ENCODE data around the gene LSAMP.

DNA sequence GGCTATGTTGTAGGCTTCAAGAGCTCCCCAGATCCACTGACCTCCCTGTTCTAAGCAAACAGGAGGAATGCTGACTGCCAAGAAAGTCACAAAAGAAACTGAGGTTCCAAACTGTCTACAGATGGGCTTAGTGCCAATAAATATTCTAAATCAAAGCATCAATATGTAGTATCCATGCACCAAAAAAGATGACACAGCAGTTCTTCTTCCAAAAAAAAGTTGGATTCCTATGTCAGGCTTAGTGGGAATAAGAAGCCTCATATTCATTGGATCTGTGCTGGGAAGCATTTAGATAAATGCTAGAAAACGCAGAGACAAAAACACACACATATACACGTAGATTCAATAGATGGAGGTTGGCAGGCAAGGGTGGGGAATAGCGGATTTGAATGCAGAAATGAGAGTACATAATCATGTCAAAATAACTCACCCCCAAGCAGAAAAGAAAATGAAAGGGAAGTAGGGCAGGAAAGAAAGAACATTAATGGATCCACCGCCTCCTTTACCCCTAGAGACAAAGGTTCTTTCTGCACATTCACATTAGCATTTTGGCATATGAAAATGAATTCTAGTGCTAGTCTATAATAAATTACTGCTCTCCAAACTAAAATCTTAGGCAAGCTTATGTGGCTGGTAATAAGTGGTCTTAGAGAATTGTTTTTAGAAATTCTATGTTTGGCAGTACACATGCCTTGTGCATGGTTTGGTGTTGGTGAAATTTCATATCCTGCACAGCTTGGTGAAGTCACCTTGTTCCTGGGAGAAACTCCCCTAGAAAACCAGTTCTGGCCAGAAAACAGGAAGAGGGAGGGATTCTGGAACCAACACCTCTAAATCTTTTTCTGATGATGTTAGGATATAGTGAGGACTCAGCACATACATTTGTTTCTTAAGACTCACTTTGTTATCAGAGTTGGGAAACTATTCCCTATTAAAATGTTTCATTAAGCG lies 283.4 kb downstream of the LSAMP start:
- no peak for TF ChIP-seq EZH2phosphoT487 (IDR thresholded peaks at IDR 0.05; ENCODE audit: low read depth)
- TF ChIP-seq, protein P1, sequence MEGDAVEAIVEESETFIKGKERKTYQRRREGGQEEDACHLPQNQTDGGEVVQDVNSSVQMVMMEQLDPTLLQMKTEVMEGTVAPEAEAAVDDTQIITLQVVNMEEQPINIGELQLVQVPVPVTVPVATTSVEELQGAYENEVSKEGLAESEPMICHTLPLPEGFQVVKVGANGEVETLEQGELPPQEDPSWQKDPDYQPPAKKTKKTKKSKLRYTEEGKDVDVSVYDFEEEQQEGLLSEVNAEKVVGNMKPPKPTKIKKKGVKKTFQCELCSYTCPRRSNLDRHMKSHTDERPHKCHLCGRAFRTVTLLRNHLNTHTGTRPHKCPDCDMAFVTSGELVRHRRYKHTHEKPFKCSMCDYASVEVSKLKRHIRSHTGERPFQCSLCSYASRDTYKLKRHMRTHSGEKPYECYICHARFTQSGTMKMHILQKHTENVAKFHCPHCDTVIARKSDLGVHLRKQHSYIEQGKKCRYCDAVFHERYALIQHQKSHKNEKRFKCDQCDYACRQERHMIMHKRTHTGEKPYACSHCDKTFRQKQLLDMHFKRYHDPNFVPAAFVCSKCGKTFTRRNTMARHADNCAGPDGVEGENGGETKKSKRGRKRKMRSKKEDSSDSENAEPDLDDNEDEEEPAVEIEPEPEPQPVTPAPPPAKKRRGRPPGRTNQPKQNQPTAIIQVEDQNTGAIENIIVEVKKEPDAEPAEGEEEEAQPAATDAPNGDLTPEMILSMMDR (IDR thresholded peaks at IDR 0.05; ENCODE audit: low read depth, low read length): no peak
